Measurements from ENCODE around the gene INO80B.

INO80B gene

DNA sequence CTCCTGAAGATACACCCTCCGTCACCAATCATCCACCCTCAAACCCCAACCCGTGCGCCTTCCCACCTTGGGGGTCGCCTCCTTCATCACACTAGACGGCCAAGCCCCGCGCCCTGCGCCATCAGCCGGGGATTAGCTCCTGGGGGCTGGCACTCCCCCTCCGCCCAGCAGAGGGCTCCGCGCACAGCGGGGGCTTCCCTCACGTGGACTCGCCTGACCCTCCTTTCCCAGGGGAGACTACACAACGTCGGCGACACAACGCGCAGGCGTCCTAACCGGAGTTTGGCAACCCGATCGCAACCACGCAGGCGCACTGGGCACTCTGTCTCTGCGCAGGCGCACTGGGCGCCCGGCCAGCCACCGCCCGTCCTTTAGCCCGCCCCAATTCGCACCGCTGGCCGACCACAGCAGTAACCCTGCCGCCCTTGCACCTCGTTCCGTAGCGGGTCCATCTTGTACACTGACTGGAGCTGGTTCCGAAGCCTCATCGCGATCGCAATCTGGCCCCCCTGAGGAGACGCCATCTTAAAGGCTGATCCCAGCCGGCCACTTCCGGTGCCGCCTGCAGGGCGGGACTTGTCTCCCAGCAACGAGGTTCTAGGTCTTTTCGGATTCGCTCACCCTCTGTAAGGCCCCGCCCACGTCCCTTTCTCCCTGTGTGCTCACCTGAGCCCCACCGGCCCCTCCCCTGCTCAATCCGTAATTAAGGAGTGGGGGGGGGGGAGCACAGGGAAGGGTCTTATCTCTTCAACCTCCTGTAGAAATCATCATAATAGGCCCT, 52.4 kb downstream of the INO80B start, which contains the start of gene PCGF1:
Gene PCGF1 (minus strand): TSS at position 551 of the 781 bp plus-strand sequence. CDS start 27 bp downstream, at position 524.
- Histone ChIP-seq H3K4me1 (ENCODE audit: control insufficient read depth, low read length) (peaks cover 40% of the 10 kb centered on the region), H3K27me3 (ENCODE audit: control insufficient read depth, low read length) (peaks cover 21% of the 10 kb centered on the region), H3K27ac (ENCODE audit: low read depth, low read length) (peak within 1 kb of the TSS; percentile 86), H3K4me2 (ENCODE audit: low read length) (peak within 1 kb of the TSS; percentile 71), H3F3A (ENCODE audit: control insufficient read depth, insufficient read depth) (0 out of 2 replicates have a peak, but pooled peaks cover 3% of the 10 kb centered on the region), H4K20me1 (ENCODE audit: control insufficient read depth, insufficient read depth, low read depth, low read length) (no peaks in the 10 kb centered on the region), H3K4me3 (ENCODE audit: low read length) (peak within 1 kb of the TSS; percentile 97), H3K36me3 (ENCODE audit: control insufficient read depth, low read length) (peaks cover 14% of the 10 kb centered on the region), H3K9me2 (replicated peaks; ENCODE audit: control insufficient read depth, low read length) (no peaks in the 10 kb centered on the region), H3K9me3 (ENCODE audit: control insufficient read depth, insufficient read depth, low read length) (no peaks in the 10 kb centered on the region), H3K79me2 (ENCODE audit: control insufficient read depth, low read length) (peaks cover 13% of the 10 kb centered on the region)
- no peak for TF ChIP-seq EZH2phosphoT487 (IDR thresholded peaks at IDR 0.05; ENCODE audit: borderline replicate concordance, low read length)
- TF ChIP-seq, protein P1, sequence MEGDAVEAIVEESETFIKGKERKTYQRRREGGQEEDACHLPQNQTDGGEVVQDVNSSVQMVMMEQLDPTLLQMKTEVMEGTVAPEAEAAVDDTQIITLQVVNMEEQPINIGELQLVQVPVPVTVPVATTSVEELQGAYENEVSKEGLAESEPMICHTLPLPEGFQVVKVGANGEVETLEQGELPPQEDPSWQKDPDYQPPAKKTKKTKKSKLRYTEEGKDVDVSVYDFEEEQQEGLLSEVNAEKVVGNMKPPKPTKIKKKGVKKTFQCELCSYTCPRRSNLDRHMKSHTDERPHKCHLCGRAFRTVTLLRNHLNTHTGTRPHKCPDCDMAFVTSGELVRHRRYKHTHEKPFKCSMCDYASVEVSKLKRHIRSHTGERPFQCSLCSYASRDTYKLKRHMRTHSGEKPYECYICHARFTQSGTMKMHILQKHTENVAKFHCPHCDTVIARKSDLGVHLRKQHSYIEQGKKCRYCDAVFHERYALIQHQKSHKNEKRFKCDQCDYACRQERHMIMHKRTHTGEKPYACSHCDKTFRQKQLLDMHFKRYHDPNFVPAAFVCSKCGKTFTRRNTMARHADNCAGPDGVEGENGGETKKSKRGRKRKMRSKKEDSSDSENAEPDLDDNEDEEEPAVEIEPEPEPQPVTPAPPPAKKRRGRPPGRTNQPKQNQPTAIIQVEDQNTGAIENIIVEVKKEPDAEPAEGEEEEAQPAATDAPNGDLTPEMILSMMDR (IDR thresholded peaks at IDR 0.05; ENCODE audit: low read depth, low read length, poor library complexity, severe bottlenecking), result peak; percentile 84
